Posterior cingulate gyrus (tissue), 11 donors: Measurements from ENCODE around the gene IGFL2.
"Not testable (repeated sequence)": the region's sequence is repeated elsewhere in the genome, so short reads cannot be mapped to it uniquely, and the experiment has no call there.

Experiments
- DNase-seq, 10 donors: peaks; one replicate each; pipeline versions ENCODE4 v3.0.0 to v3.0.0-alpha.2; 2020 to 2021; ENCODE audit warnings: mixed read lengths in 3 of 10
- intact Hi-C: fragments of 100-400 bp; cut with DNase I; formaldehyde crosslinking; loops from one replicate; pipeline ENCODE4 v1.15.1; 2023

Gene IGFL2

DNA sequence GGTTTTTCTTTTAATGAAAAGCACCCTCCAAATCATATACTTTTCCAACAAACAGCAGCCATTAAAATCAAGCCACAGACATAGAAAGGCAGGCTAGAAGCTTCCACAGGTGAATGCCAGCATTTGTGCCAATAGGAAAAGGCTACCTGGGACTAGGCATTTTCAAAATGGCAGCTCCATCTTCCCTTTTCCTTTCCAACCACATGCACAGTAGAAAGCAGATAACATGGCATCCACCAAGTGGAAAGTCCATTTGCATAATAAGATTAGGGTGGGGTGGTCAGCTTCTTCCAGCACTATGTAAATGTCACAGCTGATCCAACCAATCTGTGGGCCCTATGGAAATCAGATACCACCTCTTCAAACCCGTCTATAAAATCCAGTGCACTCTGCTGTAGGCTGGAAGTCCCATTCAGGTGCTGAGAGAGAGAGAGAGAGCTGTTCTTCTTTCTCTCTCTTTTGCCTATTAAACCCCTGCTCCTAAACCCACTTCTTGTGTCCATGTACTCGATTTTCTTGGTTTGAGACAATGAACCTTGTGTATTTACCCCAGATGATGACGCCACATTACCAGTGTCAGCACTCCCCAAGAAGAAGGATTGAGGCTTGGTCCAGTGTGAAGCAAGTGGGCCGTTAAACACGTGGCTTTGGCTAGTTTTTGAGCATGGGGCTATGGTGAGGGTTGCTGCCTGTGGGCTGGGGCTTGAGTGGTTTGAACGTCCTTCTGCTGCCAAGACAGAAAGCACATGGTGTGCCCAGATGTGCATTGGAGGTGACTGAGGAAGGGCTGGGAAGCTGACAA, 57.3 kb downstream of the IGFL2 start:
- no peak for DNase-seq
- intact Hi-C loops, result no loop called here

DNA sequence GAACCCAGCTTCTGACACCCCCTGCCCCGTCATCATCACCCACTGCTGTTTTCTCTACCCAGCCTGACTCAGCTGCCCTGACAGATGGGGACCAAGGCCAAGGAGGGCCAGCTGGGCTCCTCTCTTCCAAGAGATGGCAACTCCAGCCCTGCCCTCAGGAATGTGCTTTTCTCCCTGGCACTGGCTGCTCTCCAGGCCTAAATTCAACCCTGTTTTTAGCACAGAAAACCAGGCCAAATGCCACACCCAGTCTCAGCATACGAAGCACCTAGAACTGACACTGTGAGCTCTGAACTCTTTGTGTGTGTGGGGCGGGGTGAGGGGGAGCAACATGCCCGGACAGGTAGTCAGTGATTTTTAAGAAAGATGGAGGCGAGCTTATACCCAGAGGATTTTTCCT, 58.1 kb downstream of the IGFL2 start:
- intact Hi-C loops, result no loop called here
- DNase-seq, result peak in 1 of 10 donors; percentile 28

DNA sequence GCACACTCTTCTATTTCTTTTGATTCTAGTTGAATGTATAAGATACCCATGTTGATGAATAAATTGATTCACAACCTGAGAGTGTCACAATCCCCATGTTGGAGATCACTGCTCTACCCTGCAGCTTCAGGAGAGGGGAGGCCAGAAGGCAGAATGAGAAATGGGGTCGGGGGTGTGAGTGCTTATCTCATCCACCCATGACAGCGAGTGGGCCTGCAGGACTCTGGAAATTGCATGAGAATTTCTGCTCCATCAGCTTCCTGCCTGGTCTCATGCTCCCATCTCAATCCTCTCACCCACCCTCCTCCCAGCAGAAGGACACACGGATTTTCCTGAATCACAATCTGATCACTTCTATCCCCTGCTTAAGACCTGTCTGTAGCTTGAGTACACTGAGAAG, 58.6 kb downstream of the IGFL2 start:
- DNase-seq, result peak in 1 of 10 donors; percentile 24
- intact Hi-C loops, result no loop called here

DNA sequence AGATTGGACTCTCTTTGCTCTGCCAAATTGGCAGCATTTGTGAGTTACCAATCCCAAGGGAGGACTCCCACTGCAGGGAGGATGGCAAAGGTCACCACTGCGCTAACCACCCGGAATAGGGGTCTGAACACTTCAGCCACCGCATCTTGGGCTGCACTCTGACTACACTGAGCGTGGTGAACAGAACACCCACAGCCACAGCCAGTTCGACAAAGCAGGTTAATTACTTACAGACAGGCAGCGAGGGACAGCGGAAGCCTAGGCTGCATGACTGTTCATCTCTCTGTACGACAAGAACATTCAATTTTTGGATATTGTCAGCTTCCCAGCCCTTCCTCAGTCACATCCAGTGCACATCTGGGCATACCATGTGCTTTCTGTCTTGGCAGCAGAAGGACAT, 59.8 kb downstream of the IGFL2 start:
- intact Hi-C loops, DNase-seq: not testable (repeated sequence)

DNA sequence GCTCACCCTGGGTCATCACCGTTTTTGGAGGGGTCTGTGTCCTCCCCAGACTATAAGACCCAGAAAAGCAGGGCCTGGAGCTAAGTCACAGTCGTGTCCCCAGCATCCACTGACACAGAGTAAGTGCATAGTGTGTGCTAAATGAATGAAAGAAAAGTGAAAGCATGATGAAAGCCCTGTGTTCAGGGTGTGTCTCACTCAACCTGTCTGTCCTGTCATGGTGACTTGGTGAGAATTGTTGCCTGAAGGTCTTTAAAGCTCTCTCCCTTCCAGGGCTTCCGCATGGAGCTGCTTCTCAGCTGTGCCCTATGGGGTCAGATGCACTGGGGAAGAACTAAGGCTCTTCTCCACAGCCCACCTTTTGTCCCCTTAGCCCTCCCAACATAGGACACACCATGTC, 61.0 kb downstream of the IGFL2 start:
- DNase-seq, result peak in 1 of 10 donors; percentile 52
- intact Hi-C loops, result no loop called here

DNA sequence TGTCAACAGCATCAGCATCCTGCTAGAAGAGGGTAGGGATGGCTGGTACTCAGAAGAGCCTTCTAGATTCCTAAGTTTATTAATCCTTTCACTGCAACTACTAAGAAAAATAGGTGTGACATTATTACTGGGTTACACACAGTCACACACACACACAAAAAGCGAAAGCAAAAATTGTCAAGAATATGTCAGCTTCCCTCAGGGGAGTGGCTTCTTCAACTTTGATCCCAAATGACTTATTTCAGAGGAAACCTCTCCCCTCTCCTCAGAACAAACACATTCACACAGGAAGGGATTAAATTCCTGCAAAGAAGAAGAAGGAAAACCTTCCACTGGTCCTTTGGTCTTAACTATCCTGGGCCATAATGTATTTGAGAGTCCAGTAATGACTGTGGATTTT, 61.4 kb downstream of the IGFL2 start:
- DNase-seq, result no peak
- intact Hi-C loops, result no loop called here

DNA sequence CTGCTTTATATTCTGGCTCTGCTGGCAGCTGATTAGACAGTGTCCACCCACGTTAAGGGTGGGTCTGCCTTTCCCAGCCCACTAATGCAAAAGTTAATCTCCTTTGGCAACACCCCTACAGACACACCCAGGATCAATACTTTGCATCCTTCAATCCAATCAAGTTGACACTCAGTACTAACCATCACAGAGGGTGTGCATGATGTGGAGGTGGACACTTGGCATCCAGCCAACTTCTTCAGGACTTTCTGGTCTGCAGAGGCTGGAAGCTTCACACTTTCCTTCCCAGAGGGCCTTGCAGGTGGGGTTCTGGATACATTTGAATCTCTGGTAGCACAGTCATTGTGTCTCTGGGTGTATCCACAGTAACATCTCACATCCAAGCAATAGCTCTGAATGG, 62.6 kb downstream of the IGFL2 start:
- DNase-seq, result peak in 2 of 10 donors; percentile 30 to 74
- intact Hi-C loops, result no loop called here
